ENCODE results near the gene ACCSL. TPM values are rescaled to one million over a fixed set of nuclear protein-coding genes. Genes with fewer than 3 reads are reported as not detected.

The ACCSL gene
- total and polyA plus RNA-seq, 2 donors (not counting 1 experiment from before 2014, with no cell fraction given): not detected

GRCh38 chr11:44088377-44088776 lies 40.6 kb downstream of the ACCSL start:
- Histone ChIP-seq H3K27me3 (ENCODE audit: control insufficient read depth, insufficient read depth, low read length) (no peaks in the 10 kb centered on the region), H3K79me2 (ENCODE audit: control insufficient read depth, insufficient read depth, low read length) (no peaks in the 10 kb centered on the region), H3K4me3 (replicated peaks in 1 of 4; ENCODE audit: control extremely low read depth in 1 of 4, insufficient read depth in 1 of 4, low read depth in 3 of 4, low read length in 4 of 4) (no peak overlapping the region), H2AFZ (ENCODE audit: low read length) (no peak overlapping the region), H4K20me1 (ENCODE audit: control insufficient read depth, extremely low read depth, insufficient read depth, low read length) (no peaks in the 10 kb centered on the region), H3K9ac (ENCODE audit: insufficient read depth, low read length) (no peak overlapping the region), H3K36me3 (ENCODE audit: control insufficient read depth, insufficient read depth, low read length) (no peaks in the 10 kb centered on the region), H3K27ac (ENCODE audit: insufficient read depth, low read length) (no peak overlapping the region), H3K9me3 (ENCODE audit: control insufficient read depth, insufficient read depth, low read depth, low read length) (no peaks in the 10 kb centered on the region), H3K4me1 (ENCODE audit: control insufficient read depth, extremely low read depth, insufficient read depth, low read length) (no peaks in the 10 kb centered on the region), H3K4me2 (ENCODE audit: extremely low read depth, insufficient read depth, low read length) (no peak overlapping the region)
- no peak for TF ChIP-seq CTCF (conservative IDR thresholded peaks at IDR 0.05 in 1 of 2, IDR thresholded peaks at IDR 0.05 in 1 of 2; ENCODE audit: low read depth in 1 of 2, low read length in 2 of 2)
- TF ChIP-seq EZH2 (IDR thresholded peaks at IDR 0.05; ENCODE audit: low read length, missing control alignments): no peak
- DNase-seq (ENCODE audit: low read depth in 2 of 2): no peak

- no peaks in the 10 kb centered on the region for H3K36me3 ChIP-seq (ENCODE audit: control insufficient read depth, insufficient read depth, low read length)
These were observed 41.1 kb downstream of the ACCSL start for GRCh38 chr11:44088871-44089270.

GRCh38 chr11:44090539-44090938 lies 42.8 kb downstream of the ACCSL start:
- DNase-seq (ENCODE audit: low read depth in 2 of 2): no peak
- H3K36me3 ChIP-seq (ENCODE audit: control insufficient read depth, insufficient read depth, low read length): no peaks in the 10 kb centered on the region

More at GRCh38 chr11:44088871-44089270, 41.1 kb downstream of the ACCSL start:
- Histone ChIP-seq H4K20me1 (ENCODE audit: control insufficient read depth, extremely low read depth, insufficient read depth, low read length) (no peaks in the 10 kb centered on the region), H2AFZ (ENCODE audit: low read length) (no peak overlapping the region), H3K4me3 (replicated peaks in 1 of 4; ENCODE audit: control extremely low read depth in 1 of 4, insufficient read depth in 1 of 4, low read depth in 3 of 4, low read length in 4 of 4) (no peak overlapping the region), H3K9me3 (ENCODE audit: control insufficient read depth, insufficient read depth, low read depth, low read length) (no peaks in the 10 kb centered on the region), H3K4me1 (ENCODE audit: control insufficient read depth, extremely low read depth, insufficient read depth, low read length) (no peaks in the 10 kb centered on the region), H3K9ac (ENCODE audit: insufficient read depth, low read length) (no peak overlapping the region), H3K27me3 (ENCODE audit: control insufficient read depth, insufficient read depth, low read length) (no peaks in the 10 kb centered on the region), H3K79me2 (ENCODE audit: control insufficient read depth, insufficient read depth, low read length) (no peaks in the 10 kb centered on the region), H3K27ac (ENCODE audit: insufficient read depth, low read length) (no peak overlapping the region), H3K4me2 (ENCODE audit: extremely low read depth, insufficient read depth, low read length) (no peak overlapping the region)
- DNase-seq (ENCODE audit: low read depth in 2 of 2): no peak
- TF ChIP-seq CTCF (conservative IDR thresholded peaks at IDR 0.05 in 1 of 2, IDR thresholded peaks at IDR 0.05 in 1 of 2; ENCODE audit: low read depth in 1 of 2, low read length in 2 of 2): no peak
- no peak for TF ChIP-seq EZH2 (IDR thresholded peaks at IDR 0.05; ENCODE audit: low read length, missing control alignments)

More at GRCh38 chr11:44090539-44090938, 42.8 kb downstream of the ACCSL start:
- Histone ChIP-seq H4K20me1 (ENCODE audit: control insufficient read depth, extremely low read depth, insufficient read depth, low read length) (no peaks in the 10 kb centered on the region), H3K4me1 (ENCODE audit: control insufficient read depth, extremely low read depth, insufficient read depth, low read length) (peaks cover 4% of the 10 kb centered on the region), H3K4me2 (ENCODE audit: extremely low read depth, insufficient read depth, low read length) (no peak overlapping the region), H3K4me3 (replicated peaks in 1 of 4; ENCODE audit: control extremely low read depth in 1 of 4, insufficient read depth in 1 of 4, low read depth in 3 of 4, low read length in 4 of 4) (no peak overlapping the region), H3K79me2 (ENCODE audit: control insufficient read depth, insufficient read depth, low read length) (no peaks in the 10 kb centered on the region), H2AFZ (ENCODE audit: low read length) (no peak overlapping the region), H3K27ac (ENCODE audit: insufficient read depth, low read length) (no peak overlapping the region), H3K9me3 (ENCODE audit: control insufficient read depth, insufficient read depth, low read depth, low read length) (no peaks in the 10 kb centered on the region), H3K9ac (ENCODE audit: insufficient read depth, low read length) (no peak overlapping the region), H3K27me3 (ENCODE audit: control insufficient read depth, insufficient read depth, low read length) (no peaks in the 10 kb centered on the region)
- TF ChIP-seq EZH2 (IDR thresholded peaks at IDR 0.05; ENCODE audit: low read length, missing control alignments) (no peak), CTCF (conservative IDR thresholded peaks at IDR 0.05 in 1 of 2, IDR thresholded peaks at IDR 0.05 in 1 of 2; ENCODE audit: low read depth in 1 of 2, low read length in 2 of 2) (no peak)

Measured in fibroblast of lung (primary cell).